HS-27A (cell line): ENCODE measurements around the gene HDLBP.

Source experiments
- DNase-seq: peaks from one replicate; pipeline ENCODE4 v3.0.0-alpha.2; 2012; ENCODE audit warnings: low read depth, missing footprints

HDLBP gene

GRCh38 chr2:241273210-241274020 is 42.1 kb downstream of the HDLBP start:
- DNase-seq = no peak

GRCh38 chr2:241272303-241273209 is 42.9 kb downstream of the HDLBP start:
- DNase-seq = no peak

GRCh38 chr2:241271706-241272302 is 43.7 kb downstream of the HDLBP start:
- DNase-seq = no peak

- DNase-seq = no peak
Measured at GRCh38 chr2:241270531-241270930, 44.9 kb downstream of the HDLBP start.

- no peak for DNase-seq
Measured at GRCh38 chr2:241269707-241270520, 45.6 kb downstream of the HDLBP start.

- no peak for DNase-seq
Measured at GRCh38 chr2:241268716-241269445, 46.6 kb downstream of the HDLBP start.

GRCh38 chr2:241268306-241268705 is 47.2 kb downstream of the HDLBP start:
- DNase-seq = no peak

- no peak for DNase-seq
Measured at GRCh38 chr2:241267249-241268067, 48.0 kb downstream of the HDLBP start.

GRCh38 chr2:241265506-241265905 is 50.0 kb downstream of the HDLBP start:
- no peak for DNase-seq

- no peak for DNase-seq
Measured at GRCh38 chr2:241263061-241263460, 52.4 kb downstream of the HDLBP start.

- DNase-seq = no peak
Measured at GRCh38 chr2:241261628-241262027, 53.8 kb downstream of the HDLBP start.

GRCh38 chr2:241260911-241261310 is 54.6 kb downstream of the HDLBP start:
- DNase-seq = no peak

- DNase-seq = no peak
Measured at GRCh38 chr2:241258505-241259280, 56.8 kb downstream of the HDLBP start.

- DNase-seq = no peak
Measured at GRCh38 chr2:241257419-241258032, 57.9 kb downstream of the HDLBP start.

- DNase-seq = no peak
Measured at GRCh38 chr2:241256168-241256545, 59.3 kb downstream of the HDLBP start.

GRCh38 chr2:241255542-241256167 is 59.8 kb downstream of the HDLBP start:
- DNase-seq = no peak

GRCh38 chr2:241254904-241255351 is 60.5 kb downstream of the HDLBP start:
- no peak for DNase-seq

- no peak for DNase-seq
Measured at GRCh38 chr2:241252778-241253475, 62.5 kb downstream of the HDLBP start.
